OCI-LY7 (cell line): ENCODE results near the gene TRIM3.

Experiments
- EZH2phosphoT487 ChIP-seq: fragments of 200-600 bp; sonication (generic); IDR thresholded peaks from 2 replicates; pipeline ENCODE4 v1.6.1; 2018; ENCODE audit warnings: low read depth, borderline replicate concordance, mild to moderate bottlenecking, mixed run types, antibody characterized with exemption, low read length, moderate library complexity, mixed read lengths
- TF ChIP-seq, protein P1 (sequence below): fragments of 200-600 bp; sonication (generic); conservative IDR thresholded peaks from 2 replicates; pipeline ENCODE4 v1.5.1; 2014; ENCODE audit warnings: mild to moderate bottlenecking, antibody characterized with exemption, low read length, moderate library complexity, mixed read lengths

DNA sequence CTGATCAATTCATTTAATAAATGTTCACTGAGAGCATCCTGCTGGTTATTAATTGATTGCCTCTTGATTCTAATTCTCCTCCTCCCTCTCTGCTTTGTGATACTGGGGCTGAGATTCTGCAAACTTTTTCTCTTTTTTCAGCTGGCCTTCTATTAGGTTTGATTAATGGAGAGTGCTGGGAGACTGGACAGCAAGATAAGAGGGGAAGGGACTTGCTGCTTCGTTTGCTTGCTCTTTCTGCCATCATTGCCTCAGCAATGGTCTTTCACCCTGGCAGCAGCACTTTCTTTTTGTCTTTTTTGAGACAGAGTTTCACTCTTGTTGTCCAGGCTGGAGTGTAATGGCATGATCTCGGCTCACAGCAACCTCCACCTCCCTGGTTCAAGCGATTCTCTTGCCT is 30.4 kb upstream of the TRIM3 start:
- TF ChIP-seq, protein P1, sequence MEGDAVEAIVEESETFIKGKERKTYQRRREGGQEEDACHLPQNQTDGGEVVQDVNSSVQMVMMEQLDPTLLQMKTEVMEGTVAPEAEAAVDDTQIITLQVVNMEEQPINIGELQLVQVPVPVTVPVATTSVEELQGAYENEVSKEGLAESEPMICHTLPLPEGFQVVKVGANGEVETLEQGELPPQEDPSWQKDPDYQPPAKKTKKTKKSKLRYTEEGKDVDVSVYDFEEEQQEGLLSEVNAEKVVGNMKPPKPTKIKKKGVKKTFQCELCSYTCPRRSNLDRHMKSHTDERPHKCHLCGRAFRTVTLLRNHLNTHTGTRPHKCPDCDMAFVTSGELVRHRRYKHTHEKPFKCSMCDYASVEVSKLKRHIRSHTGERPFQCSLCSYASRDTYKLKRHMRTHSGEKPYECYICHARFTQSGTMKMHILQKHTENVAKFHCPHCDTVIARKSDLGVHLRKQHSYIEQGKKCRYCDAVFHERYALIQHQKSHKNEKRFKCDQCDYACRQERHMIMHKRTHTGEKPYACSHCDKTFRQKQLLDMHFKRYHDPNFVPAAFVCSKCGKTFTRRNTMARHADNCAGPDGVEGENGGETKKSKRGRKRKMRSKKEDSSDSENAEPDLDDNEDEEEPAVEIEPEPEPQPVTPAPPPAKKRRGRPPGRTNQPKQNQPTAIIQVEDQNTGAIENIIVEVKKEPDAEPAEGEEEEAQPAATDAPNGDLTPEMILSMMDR: no peak
- no peak for TF ChIP-seq EZH2phosphoT487
